COLO668 (cell line): ENCODE data around the gene ZBTB12.
A peak's percentile ranks its signal among the peaks of the same experiment; 100 is the strongest.
"Not testable (repeated sequence)": the region's sequence is repeated elsewhere in the genome, so short reads cannot be mapped to it uniquely, and the experiment has no call there.

Experiments used
- DNase-seq: peaks from one replicate; lab custom pipeline; 2025; ENCODE audit not compliant: unreplicated experiment; lab: John Stamatoyannopoulos, UW

ZBTB12 gene, protein sequence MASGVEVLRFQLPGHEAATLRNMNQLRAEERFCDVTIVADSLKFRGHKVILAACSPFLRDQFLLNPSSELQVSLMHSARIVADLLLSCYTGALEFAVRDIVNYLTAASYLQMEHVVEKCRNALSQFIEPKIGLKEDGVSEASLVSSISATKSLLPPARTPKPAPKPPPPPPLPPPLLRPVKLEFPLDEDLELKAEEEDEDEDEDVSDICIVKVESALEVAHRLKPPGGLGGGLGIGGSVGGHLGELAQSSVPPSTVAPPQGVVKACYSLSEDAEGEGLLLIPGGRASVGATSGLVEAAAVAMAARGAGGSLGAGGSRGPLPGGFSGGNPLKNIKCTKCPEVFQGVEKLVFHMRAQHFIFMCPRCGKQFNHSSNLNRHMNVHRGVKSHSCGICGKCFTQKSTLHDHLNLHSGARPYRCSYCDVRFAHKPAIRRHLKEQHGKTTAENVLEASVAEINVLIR

DNA sequence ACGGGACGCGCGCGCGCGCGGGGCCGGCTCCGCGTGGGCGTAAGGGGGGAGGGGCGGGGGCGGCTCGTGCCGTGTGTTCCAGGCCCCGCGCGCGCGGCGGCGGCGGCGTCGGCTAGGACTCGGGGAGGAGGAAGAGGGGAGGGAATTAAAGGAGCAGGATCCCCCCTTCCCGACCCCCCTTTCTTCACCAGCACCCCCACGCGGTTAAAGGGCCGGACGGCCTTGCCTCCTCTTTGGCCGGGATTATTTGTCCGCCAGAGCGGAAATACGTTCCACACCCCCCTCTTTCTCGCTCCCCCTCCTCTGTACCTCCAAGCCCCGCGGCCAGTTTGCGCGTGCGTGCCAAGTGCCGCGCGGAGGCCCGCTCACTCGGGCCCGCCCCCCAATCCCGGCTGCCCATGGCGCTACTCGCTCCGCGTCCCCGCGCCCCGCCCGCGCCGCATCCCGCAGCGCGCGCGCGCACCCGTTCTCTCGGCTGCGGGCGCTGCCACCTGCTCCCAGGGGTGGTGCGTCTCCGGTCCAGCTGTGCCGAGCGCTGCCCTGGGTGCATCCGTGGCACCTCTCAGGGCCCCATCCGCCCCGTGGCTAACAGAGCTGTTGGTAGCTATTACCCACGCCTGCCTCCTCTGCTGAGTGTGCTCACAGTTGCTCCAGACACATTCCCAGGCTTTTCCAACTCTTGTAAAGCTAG is at the start of gene ZBTB12:
ZBTB12 (minus strand) TSS at position 134 of the 691 bp plus-strand sequence. CDS start 781 bp downstream, outside the sequence.
- DNase-seq = peak; percentile 90

DNA sequence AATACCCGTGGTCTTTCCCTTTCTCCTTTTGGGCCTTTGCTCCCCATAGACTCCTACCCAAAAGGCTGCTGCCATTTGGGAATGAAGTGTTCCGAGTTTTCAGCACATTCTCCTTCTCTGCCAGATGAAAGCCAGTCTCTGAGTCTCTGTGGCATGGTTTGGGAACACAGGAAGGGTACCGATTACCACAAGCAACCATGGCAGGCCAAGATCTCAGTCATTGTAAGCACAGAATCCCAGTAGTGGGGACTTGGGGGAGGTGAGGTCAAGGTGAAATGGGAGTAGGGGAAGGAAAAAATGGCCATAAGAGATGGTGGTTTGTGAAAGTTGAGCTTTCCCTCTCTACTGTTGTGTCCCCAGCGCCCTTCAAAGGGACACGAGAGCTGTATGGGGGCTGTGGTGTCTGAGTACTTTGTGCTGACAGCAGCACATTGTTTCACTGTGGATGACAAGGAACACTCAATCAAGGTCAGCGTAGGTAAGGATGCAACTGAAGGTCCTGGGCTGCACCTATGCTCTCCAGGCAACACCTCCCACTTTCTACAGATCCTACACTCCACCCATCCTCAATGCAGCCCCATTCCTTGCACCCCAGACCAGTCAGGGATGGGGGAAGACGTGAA is 48.2 kb upstream of the ZBTB12 start:
- no peak for DNase-seq

DNA sequence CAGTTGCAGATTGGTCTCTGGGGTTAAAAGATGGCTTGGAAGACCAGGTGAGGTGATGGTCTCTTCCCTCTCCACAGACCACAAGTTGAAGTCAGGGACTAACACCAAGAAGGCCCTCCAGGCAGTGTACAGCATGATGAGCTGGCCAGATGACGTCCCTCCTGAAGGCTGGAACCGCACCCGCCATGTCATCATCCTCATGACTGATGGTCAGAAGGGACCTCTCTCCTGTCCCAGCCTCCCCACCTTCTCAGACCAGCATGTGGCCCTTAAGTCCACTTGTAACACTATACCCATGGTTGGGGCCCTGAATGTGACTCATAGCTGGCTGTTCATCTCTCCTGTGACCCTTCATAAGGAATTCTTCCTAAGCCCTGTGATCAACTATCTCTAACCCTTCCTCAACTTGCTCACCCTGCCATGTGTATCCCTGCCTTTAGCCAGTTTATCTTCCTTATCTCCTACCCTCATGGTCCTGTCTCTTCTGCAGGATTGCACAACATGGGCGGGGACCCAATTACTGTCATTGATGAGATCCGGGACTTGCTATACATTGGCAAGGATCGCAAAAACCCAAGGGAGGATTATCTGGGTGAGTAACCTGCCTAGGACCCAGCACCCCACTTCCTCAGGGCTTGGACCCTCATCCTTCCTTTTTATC is 47.0 kb upstream of the ZBTB12 start:
- DNase-seq = no peak

DNA sequence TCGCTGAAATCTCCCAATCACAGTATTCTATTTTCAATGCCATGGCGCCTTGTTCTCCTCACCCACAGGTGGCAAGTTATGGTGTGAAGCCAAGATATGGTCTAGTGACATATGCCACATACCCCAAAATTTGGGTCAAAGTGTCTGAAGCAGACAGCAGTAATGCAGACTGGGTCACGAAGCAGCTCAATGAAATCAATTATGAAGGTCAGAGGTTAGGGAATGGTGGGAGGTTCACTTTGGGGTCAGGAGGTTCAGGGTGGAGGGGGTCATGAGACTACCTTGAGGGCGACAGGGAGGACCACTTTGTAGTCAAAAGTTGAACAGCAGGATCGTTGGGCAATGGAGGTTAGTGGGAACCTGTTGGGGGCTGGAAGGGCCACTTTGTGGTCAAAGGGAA is 46.4 kb upstream of the ZBTB12 start:
- no peak for DNase-seq

DNA sequence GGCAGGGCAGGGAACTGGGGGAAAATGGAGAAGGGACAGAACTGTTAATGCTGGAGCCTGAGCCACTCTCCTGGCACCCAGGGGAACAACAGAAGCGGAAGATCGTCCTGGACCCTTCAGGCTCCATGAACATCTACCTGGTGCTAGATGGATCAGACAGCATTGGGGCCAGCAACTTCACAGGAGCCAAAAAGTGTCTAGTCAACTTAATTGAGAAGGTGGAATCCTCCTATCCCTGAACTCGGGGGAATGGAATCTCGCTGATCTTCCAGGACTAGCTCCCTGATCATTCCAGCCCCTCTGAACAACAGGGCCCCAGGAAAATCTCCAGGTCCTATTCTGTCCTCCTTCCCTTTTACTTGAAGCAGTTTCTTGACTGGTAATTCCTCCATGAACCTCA is 46.0 kb upstream of the ZBTB12 start:
- no peak for DNase-seq

DNA sequence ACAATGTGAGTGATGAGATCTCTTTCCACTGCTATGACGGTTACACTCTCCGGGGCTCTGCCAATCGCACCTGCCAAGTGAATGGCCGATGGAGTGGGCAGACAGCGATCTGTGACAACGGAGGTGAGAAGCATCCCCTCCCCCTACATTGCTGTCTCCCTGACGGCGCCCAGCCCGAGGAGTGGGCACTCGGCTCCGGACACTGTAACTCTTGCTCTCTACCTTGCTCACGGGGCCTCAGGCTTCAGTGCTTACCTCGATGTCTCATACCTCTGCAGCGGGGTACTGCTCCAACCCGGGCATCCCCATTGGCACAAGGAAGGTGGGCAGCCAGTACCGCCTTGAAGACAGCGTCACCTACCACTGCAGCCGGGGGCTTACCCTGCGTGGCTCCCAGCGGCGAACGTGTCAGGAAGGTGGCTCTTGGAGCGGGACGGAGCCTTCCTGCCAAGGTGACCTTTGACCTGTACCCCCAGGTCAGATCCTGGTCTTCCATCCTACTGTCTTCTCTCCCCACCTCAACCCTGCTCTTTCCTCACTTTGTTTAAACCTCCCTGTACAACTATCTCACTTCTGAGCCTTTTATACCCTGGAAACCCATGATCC is 45.3 kb upstream of the ZBTB12 start:
- no peak for DNase-seq

DNA sequence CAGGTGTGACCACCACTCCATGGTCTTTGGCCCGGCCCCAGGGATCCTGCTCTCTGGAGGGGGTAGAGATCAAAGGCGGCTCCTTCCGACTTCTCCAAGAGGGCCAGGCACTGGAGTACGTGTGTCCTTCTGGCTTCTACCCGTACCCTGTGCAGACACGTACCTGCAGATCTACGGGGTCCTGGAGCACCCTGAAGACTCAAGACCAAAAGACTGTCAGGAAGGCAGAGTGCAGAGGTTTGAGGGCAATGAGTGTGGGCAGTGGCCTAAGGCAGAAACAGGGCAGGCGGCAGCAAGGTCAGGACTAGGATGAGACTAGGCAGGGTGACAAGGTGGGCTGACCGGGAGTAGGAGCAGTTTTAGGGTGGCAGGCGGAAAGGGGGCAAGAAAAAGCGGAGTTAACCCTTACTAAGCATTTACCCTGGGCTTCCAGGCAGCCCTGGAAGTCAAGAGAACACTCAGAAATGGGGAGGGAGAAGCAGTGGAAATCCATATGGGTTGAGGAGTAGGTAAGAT is 44.5 kb upstream of the ZBTB12 start:
- no peak for DNase-seq

DNA sequence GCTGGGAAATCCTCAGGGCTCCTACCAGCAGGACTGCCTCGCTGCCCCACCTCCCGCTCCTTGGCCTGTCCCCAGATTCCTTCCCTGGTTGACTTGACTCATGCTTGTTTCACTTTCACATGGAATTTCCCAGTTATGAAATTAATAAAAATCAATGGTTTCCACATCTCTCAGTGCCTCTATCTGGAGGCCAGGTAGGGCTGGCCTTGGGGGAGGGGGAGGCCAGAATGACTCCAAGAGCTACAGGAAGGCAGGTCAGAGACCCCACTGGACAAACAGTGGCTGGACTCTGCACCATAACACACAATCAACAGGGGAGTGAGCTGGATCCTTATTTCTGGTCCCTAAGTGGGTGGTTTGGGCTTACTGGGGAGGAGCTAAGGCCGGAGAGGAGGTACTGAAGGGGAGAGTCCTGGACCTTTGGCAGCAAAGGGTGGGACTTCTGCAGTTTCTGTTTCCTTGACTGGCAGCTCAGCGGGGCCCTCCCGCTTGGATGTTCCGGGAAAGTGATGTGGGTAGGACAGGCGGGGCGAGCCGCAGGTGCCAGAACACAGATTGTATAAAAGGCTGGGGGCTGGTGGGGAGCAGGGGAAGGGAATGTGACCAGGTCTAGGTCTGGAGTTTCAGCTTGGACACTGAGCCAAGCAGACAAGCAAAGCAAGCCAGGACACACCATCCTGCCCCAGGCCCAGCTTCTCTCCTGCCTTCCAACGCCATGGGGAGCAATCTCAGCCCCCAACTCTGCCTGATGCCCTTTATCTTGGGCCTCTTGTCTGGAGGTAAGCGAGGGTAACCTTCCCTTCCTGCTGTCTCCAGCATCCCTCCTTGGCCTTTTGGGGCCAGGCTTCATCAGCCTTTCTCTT is 43.9 kb upstream of the ZBTB12 start, which contains the start of gene CFB:
CFB (plus strand) TSS at position 589 of the 863 bp plus-strand sequence; CDS start at position 716, 127 bp downstream.
- no peak for DNase-seq

DNA sequence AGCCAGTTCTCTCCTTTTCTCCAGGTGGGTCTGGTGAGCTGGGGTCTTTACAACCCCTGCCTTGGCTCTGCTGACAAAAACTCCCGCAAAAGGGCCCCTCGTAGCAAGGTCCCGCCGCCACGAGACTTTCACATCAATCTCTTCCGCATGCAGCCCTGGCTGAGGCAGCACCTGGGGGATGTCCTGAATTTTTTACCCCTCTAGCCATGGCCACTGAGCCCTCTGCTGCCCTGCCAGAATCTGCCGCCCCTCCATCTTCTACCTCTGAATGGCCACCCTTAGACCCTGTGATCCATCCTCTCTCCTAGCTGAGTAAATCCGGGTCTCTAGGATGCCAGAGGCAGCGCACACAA is 43.2 kb upstream of the ZBTB12 start:
- DNase-seq = no peak

DNA sequence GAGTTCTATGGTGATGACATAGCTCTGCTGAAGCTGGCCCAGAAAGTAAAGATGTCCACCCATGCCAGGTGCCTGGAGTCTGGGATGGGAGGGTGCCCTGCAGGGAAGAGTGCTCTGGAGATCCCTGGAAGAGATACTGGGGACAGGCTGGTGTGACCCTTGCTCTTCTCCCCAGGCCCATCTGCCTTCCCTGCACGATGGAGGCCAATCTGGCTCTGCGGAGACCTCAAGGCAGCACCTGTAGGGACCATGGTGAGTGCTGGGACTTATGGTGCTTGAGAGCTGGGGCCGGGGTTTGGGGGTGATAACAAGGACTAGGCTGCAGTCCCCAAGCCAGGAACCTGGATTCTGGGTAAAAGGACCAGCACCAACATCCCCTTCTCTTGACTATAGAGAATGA is 41.9 kb upstream of the ZBTB12 start:
- DNase-seq = no peak

DNA sequence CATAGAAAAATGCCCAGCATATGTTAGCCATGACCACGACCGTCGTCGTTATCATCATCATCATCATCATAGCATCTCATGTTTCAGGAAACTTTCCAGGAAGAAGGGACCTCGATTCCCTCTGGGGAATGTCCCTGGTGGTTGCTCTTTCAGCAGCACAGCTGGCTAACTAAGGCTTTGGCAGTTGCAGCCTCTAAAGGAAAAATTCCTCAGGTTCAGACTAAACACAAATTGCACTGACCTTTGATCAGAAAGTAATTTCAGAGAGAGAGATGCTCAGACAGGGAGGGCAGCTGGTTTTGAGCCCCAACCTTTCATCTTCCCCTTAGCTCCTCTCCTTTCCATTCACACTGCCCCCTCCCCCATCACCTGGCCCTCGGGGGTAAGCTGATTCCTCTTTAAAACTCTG is 38.4 kb upstream of the ZBTB12 start:
- DNase-seq = no peak

DNA sequence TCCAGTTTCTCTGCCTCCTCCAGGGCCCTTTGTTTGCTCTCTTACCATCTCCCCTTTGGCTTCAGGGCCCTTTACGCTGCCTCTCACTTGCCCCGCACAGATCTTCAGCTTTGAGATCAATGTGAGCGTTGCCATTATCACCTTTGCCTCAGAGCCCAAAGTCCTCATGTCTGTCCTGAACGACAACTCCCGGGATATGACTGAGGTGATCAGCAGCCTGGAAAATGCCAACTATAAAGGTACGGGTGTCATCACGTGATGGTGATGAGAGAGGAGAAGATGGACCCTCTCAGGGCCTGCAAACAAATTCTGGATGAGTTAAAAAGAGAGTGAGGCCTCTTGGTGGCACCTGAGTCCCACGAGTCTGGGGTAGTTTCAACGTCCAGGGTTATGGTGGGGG is 33.9 kb upstream of the ZBTB12 start:
- DNase-seq = no peak

DNA sequence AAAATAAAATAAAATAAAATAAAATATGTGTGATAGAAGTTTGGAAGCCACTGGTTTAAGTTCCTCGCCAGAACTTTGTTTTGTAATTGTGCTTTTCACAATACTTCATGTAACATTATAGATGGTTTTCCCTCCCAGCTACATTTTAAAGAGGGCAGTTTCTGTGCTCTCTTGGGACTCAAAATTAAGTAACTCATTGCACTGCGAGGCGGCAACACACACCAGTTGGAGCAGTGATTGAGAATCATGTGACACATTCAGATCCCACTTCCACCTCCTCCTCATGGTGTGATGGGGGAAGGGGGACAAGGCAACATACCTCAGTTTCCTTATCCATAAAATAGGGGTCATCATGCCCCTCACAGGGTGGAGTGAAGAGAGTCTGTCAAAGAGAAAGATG is 33.1 kb upstream of the ZBTB12 start:
- DNase-seq = no peak

DNA sequence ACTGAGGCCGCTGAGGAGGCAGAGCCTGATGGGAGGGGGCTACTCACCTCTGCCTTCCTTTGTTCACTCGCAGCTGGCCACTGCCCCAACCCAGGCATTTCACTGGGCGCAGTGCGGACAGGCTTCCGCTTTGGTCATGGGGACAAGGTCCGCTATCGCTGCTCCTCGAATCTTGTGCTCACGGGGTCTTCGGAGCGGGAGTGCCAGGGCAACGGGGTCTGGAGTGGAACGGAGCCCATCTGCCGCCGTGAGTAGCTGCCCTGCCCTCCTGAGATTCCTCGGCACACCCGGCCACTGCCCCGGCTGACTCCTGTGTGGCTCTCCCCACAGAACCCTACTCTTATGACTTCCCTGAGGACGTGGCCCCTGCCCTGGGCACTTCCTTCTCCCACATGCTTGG is 31.7 kb upstream of the ZBTB12 start:
- DNase-seq = no peak

DNA sequence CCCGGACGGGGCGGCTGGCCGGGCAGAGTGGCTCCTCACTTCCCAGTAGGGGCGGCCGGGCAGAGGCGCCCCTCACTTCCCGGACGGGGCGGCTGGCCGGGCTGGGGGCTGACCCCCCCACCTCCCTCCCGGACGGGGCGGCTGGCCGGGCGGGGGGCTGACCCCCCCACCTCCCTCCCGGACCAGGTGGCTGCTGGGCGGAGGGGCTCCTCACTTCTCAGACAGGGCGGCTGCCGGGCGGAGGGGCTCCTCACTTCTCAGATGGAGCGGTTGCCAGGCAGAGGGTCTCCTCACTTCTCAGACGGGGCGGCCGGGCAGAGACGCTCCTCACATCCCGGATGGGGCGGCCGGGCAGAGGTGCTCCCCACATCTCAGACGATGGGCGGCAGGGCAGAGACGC is 30.3 kb upstream of the ZBTB12 start:
- not testable (repeated sequence) for DNase-seq

DNA sequence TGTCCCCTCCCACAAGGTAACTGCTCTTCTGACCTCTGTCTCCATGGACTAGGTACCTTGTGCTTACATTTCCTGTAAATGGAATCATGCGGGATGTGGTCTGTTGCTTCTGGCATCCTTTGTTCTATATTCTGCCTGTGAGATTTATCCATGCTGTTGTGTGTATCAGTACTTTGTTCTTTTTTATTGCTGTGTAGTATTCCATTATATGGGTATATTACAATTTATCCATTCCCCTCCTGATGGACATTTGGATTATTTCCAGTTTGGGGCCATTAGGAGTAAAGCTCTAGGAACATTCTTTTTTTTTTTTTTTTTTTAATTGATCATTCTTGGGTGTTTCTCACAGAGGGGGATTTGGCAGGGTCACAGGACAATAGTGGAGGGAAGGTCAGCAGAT is 29.1 kb upstream of the ZBTB12 start:
- no peak for DNase-seq

DNA sequence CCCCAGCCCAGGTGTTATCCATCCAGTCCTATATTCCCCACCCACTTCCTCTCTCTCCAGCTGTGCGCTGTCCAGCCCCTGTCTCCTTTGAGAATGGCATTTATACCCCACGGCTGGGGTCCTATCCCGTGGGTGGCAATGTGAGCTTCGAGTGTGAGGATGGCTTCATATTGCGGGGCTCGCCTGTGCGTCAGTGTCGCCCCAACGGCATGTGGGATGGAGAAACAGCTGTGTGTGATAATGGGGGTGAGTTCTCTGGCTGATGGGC is 26.7 kb upstream of the ZBTB12 start:
- DNase-seq = no peak

DNA sequence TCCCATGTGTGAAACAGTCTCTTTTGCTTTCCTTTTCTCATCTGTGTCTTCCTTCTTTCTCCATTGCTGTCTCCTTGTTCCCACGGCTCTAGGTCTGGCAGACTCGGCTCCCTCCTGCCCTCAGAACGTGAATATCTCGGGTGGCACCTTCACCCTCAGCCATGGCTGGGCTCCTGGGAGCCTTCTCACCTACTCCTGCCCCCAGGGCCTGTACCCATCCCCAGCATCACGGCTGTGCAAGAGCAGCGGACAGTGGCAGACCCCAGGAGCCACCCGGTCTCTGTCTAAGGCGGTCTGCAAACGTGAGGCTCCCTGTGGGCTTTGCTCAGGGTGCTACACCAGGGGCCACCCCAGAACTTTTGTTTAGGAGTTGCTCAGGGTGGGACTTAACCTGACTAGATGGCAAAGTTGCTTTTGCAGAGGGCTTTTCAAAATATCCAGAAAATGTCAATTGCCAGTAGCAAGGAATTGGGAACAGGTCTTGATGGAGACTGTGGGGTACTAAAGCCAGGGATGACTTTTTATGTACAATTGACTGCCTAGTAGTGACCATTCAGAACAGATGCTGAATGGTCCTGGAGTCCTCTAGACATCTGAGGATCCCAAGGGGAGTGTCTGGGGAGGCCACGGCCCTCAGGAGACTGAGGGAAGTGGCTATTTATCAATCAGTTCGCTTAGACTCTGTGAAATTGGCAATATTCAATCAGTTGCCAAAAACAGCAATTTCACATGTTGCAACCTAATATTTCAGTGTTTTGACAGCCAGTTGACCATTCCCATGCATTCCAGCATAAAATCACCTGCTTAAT is 26.2 kb upstream of the ZBTB12 start:
- DNase-seq = no peak

DNA sequence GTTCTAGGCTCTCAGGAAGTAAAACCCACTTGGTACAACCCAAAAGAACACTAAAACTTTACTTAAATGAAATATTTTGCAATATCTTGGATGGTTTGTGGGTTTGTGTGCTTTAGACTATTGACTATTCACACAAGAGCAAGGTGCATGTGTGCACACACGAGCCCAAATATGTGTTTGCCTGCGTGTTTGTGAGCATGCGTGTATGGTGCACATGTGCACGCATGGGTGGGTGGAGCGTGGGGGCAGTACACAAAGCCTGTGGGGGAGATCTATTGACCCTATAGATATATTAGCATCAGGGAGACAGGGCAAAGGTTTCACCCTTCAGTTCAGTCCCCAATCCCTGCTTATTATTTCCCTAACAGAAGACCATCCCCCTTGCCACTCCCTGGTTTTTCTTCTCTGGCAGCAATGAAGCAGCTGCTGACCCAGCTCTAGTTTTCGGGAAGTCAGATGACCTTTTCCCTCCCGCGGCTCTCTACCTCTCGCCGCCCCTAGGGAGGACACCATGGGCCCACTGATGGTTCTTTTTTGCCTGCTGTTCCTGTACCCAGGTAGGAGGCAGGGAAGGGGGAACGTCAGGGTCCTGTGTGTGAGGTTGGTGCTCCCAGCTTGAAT is 25.5 kb upstream of the ZBTB12 start, which contains the start of gene C2:
C2 (plus strand) TSS at position 476 of the 621 bp plus-strand sequence; CDS start at position 512, 36 bp downstream.
- DNase-seq = no peak
